KOPT-K1 (cell line): Measurements from ENCODE around the gene ATP6V1D.
"Not testable (repeated sequence)": the region's sequence is repeated elsewhere in the genome, so short reads cannot be mapped to it uniquely, and the experiment has no call there.

ENCODE experiments used
- H3K27ac ChIP-seq: fragments of 200-600 bp; sonication (generic); 2 replicates; pipeline ENCODE4 v1.5.1; 2016; ENCODE audit warnings: antibody characterized with exemption, mild to moderate bottlenecking, low read depth, low read length; ENCODE audit not compliant: poor library complexity, severe bottlenecking
- H3K36me3 ChIP-seq: fragments of 200-600 bp; sonication (generic); 2 replicates; pipeline ENCODE4 v1.5.1; 2017; ENCODE audit warnings: antibody characterized with exemption, mild to moderate bottlenecking, low read length, moderate library complexity; ENCODE audit not compliant: insufficient read depth
- H3K9me3 ChIP-seq: fragments of 200-600 bp; sonication (generic); 2 replicates; pipeline ENCODE4 v1.5.1; 2017; ENCODE audit warnings: antibody characterized with exemption, low read length, mild to moderate bottlenecking; ENCODE audit not compliant: insufficient read depth, poor library complexity, severe bottlenecking

ATP6V1D gene

GRCh38 chr14:67345583-67345982 is 14.0 kb downstream of the ATP6V1D start:
- no peaks in the 10 kb centered on the region for H3K9me3 ChIP-seq
- peaks cover 66% of the 10 kb centered on the region for H3K36me3 ChIP-seq
- H3K27ac ChIP-seq, result no peak overlapping the region

- Histone ChIP-seq H3K36me3 (peaks cover 63% of the 10 kb centered on the region), H3K27ac (no peak overlapping the region), H3K9me3 (peaks cover 3% of the 10 kb centered on the region)
Observed at GRCh38 chr14:67343601-67344230, 15.9 kb downstream of the ATP6V1D start.

DNA sequence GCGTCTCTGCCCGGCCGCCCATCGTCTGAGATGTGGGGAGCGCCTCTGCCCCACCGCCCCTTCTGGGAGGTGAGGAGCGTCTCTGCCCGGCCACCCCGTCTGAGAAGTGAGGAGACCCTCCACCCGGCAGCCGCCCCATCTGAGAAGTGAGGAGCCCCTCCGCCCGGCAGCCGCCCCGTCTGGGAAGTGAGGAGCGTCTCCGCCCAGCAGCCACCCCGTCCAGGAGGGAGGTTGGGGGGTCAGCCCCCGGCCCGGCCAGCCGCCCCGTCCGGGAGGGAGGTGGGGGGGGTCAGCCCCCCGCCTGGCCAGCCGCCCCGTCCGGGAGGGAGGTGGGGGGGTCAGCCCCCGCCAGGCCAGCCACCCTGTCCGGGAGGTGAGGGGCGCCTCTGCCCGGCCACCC is 18.4 kb downstream of the ATP6V1D start:
- H3K36me3 ChIP-seq, result peaks cover 69% of the 10 kb centered on the region
- not testable (repeated sequence) for H3K9me3 ChIP-seq, H3K27ac ChIP-seq

- Histone ChIP-seq H3K36me3 (peaks cover 95% of the 10 kb centered on the region), H3K9me3 (peaks cover 3% of the 10 kb centered on the region), H3K27ac (no peak overlapping the region)
Observed at GRCh38 chr14:67335781-67336180, 23.8 kb downstream of the ATP6V1D start.

DNA sequence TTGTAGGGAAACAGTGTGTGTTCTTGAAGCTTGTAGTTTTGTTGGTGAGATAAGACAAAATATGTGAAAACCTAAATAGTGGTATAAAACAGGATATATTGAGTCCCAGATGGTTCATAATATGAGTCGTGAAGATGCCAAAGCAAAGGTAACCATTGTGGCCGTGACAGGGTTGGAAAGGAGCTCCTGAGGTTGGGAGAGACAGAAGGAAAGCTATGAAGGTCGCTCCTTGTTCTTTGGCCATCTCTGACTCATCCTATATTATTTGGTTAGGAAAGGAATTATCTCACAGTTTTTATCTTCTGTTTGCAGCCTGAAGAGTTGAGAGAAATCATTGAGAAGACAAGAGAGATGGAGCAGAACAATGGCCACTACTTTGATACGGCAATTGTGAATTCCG is 27.1 kb downstream of the ATP6V1D start:
- H3K36me3 ChIP-seq, result peaks cover 70% of the 10 kb centered on the region
- H3K27ac ChIP-seq, result no peak overlapping the region
- no peaks in the 10 kb centered on the region for H3K9me3 ChIP-seq

DNA sequence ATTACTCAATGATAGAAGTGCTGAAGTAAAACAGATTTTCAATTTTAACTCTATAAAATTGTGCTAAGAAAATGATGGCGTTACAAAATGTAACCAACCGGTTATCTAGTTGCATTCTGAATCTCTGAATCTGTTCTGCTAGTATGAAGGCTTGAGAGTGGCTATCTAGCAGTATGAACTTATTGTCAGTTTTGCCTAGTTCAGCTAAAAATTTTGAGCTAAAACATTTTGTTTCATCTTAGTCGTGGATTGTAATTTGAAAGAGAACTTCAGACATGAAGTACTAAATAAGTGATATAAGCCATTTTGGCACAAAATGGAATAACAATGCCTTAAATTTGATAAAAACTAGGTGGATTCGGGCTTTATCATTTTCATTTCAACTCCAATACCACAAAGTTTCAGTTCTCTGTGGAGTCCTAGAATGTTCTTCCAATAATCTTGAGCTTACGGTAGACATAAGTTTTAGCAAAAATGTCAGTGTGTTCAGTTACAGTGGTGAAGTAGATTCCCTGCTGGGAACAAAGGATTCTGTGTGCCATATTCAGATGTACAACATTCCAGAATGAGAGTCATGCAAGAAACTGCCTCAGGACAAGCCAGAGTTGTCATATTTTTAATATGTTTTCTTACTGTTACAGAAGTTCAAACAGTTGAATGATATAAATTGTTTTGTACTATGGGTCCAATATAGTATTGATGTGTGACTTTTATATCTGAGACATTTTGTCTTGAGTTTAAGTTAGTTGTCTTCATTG is 28.1 kb downstream of the ATP6V1D start:
- Histone ChIP-seq H3K9me3 (no peaks in the 10 kb centered on the region), H3K27ac (no peak overlapping the region), H3K36me3 (peaks cover 61% of the 10 kb centered on the region)

DNA sequence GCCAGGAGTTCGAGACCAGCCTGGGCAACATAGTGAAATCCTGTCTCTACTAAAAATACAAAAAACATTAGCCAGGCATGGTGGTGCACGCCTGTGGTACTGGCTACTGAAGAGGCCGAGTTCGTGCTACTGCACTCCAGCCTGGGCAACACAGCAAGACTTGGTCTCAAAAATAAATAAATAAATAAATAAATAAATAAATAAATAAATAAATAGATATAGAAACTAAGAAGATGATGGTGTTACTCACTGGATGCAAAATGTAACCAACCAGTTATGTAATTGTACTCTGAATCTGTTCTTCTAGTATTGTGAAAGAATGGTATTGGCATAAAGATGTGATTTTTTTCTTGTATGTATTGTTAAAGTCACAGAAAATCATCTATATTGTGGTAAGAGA is 29.9 kb downstream of the ATP6V1D start:
- H3K27ac ChIP-seq, H3K9me3 ChIP-seq: not testable (repeated sequence)
- peaks cover 51% of the 10 kb centered on the region for H3K36me3 ChIP-seq

- no peak overlapping the region for H3K27ac ChIP-seq
- H3K36me3 ChIP-seq, result peaks cover 23% of the 10 kb centered on the region
- H3K9me3 ChIP-seq, result no peaks in the 10 kb centered on the region
Observed at GRCh38 chr14:67319142-67319541, 40.5 kb downstream of the ATP6V1D start.

- no peak overlapping the region for H3K27ac ChIP-seq
- H3K9me3 ChIP-seq, result no peaks in the 10 kb centered on the region
- peaks cover 28% of the 10 kb centered on the region for H3K36me3 ChIP-seq
Observed at GRCh38 chr14:67317822-67318221, 41.8 kb downstream of the ATP6V1D start.

DNA sequence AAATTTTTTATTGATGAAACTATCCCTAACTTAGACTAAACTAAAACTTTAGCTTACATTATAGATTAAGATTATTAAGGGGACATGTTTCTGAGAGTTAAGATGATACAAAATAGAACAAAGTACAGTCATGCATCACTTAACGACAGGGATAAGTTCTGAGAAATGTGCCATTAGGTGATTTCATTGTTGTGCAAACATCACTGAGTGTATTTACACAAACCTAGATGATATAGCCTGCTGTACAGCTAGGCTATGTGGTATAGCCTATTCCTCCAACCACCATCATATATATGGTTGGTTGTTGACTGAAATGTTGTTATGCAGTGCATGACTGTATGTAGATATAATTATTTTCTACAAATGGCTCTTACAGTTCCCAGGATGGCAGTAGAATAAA is 46.5 kb downstream of the ATP6V1D start:
- H3K9me3 ChIP-seq, result no peaks in the 10 kb centered on the region
- H3K27ac ChIP-seq, result no peak overlapping the region
- peaks cover 21% of the 10 kb centered on the region for H3K36me3 ChIP-seq

- Histone ChIP-seq H3K27ac (no peak overlapping the region), H3K9me3 (no peaks in the 10 kb centered on the region), H3K36me3 (peaks cover 11% of the 10 kb centered on the region)
Observed at GRCh38 chr14:67311868-67312267, 47.7 kb downstream of the ATP6V1D start.
